GM23338 (cell line): Measurements from ENCODE around the gene ZNF660. TPM values are rescaled to one million over a fixed set of nuclear protein-coding genes. Genes with fewer than 3 reads are reported as not detected.
A peak's percentile ranks its signal among the peaks of the same experiment; 100 is the strongest.

Experiments used
- ATAC-seq: fragments of 200-7000 bp; cut with Tn5 transposase; 3 replicates; pipeline ENCODE4 v1.9.1; 2020
- DNase-seq: peaks from one replicate; pipeline ENCODE4 v3.0.0-alpha.2; 2015; ENCODE audit warnings: low spot score
- H2AFZ ChIP-seq: fragments of 200-600 bp; sonication (generic); 2 replicates; pipeline ENCODE4 v1.8.0; 2016; ENCODE audit warnings: antibody characterized with exemption, mild to moderate bottlenecking, moderate library complexity
- H3F3A ChIP-seq: fragments of 200-600 bp; sonication (generic); replicated peaks from 2 replicates; pipeline ENCODE4 v1.8.0; 2017; ENCODE audit warnings: antibody characterized with exemption, mixed run types, low read depth
- H3K27ac ChIP-seq: fragments of 200-600 bp; sonication (generic); 2 replicates; pipeline ENCODE4 v1.6.1; 2016; ENCODE audit warnings: low read depth
- H3K27me3 ChIP-seq: fragments of 200-600 bp; sonication (generic); 2 replicates; pipeline ENCODE4 v1.8.0; 2016; ENCODE audit warnings: mild to moderate bottlenecking, mixed run types, moderate library complexity; ENCODE audit not compliant: insufficient read depth
- H3K36me3 ChIP-seq: fragments of 200-600 bp; sonication (generic); 2 replicates; pipeline ENCODE4 v1.8.0; 2016; ENCODE audit warnings: mild to moderate bottlenecking; ENCODE audit not compliant: insufficient read depth
- H3K4me1 ChIP-seq: fragments of 200-600 bp; sonication (generic); 2 replicates; pipeline ENCODE4 v1.8.0; 2016; ENCODE audit warnings: mild to moderate bottlenecking, moderate library complexity; ENCODE audit not compliant: insufficient read depth
- H3K4me2 ChIP-seq: fragments of 200-600 bp; sonication (generic); 2 replicates; pipeline ENCODE4 v1.7.1; 2017; ENCODE audit warnings: mixed run types
- H3K4me3 ChIP-seq: fragments of 200-600 bp; sonication (generic); 2 replicates; pipeline ENCODE4 v1.6.1; 2016; ENCODE audit warnings: mixed run types
- H3K79me2 ChIP-seq: fragments of 200-600 bp; sonication (generic); replicated peaks from 2 replicates; pipeline ENCODE4 v1.8.0; 2017; ENCODE audit warnings: mild to moderate bottlenecking; ENCODE audit not compliant: insufficient read depth
- H3K9me2 ChIP-seq: fragments of 200-600 bp; sonication (generic); 2 replicates; pipeline ENCODE4 v1.8.0; 2017; ENCODE audit not compliant: insufficient read depth
- H4K20me1 ChIP-seq: fragments of 200-600 bp; sonication (generic); replicated peaks from 2 replicates; pipeline ENCODE4 v1.8.0; 2017; ENCODE audit warnings: mild to moderate bottlenecking; ENCODE audit not compliant: insufficient read depth
- H3K27ac Mint-ChIP-seq: 2 replicates; pipeline ENCODE4 v1.8.0; 2020; ENCODE audit warnings: inconsistent platforms, mild to moderate bottlenecking, moderate library complexity, mixed read lengths
- H3K27me3 Mint-ChIP-seq: 3 replicates; pipeline ENCODE4 v1.8.0; 2022; ENCODE audit warnings: low read depth, mild to moderate bottlenecking, moderate library complexity, mixed read lengths, inconsistent platforms; ENCODE audit not compliant: insufficient read depth, poor library complexity
- H3K36me3 Mint-ChIP-seq: 3 replicates; pipeline ENCODE4 v1.8.0; 2021; ENCODE audit warnings: low read depth, mild to moderate bottlenecking, inconsistent platforms, moderate library complexity, mixed read lengths
- H3K4me1 Mint-ChIP-seq: 3 replicates; pipeline ENCODE4 v1.8.0; 2020; ENCODE audit warnings: mild to moderate bottlenecking, inconsistent platforms, mixed read lengths
- H3K4me3 Mint-ChIP-seq: 3 replicates; pipeline ENCODE4 v1.8.0; 2021; ENCODE audit warnings: moderate library complexity, mild to moderate bottlenecking, inconsistent platforms, mixed read lengths
- H3K9me3 Mint-ChIP-seq: 3 replicates; pipeline ENCODE4 v1.8.0; 2020; ENCODE audit warnings: moderate library complexity, mild to moderate bottlenecking, inconsistent platforms, mixed read lengths
- EZH2 ChIP-seq: fragments of 200-600 bp; sonication (generic); IDR thresholded peaks from one replicate; pipeline ENCODE4 v1.8.0; 2017; ENCODE audit warnings: antibody characterized with exemption, mild to moderate bottlenecking, low read depth; ENCODE audit not compliant: unreplicated experiment
- EZH2phosphoT487 ChIP-seq: fragments of 200-600 bp; sonication (generic); IDR thresholded peaks from one replicate; pipeline ENCODE4 v1.8.1; 2018; ENCODE audit warnings: antibody characterized with exemption; ENCODE audit not compliant: unreplicated experiment
- JUNB ChIP-seq: IDR thresholded peaks from one replicate; pipeline ENCODE4 v1.6.1; 2016; ENCODE audit warnings: antibody characterized with exemption; ENCODE audit not compliant: unreplicated experiment
- NANOG ChIP-seq: IDR thresholded peaks from 2 replicates; pipeline ENCODE4 v1.6.1; 2016; ENCODE audit warnings: antibody characterized with exemption, borderline replicate concordance
- POLR2AphosphoS5 ChIP-seq: IDR thresholded peaks from 2 replicates; pipeline ENCODE4 v1.6.1; 2016; ENCODE audit warnings: antibody characterized with exemption, low read depth
- ZNF331 ChIP-seq: fragments of 250-450 bp; sonication (Bioruptor Pico); IDR thresholded peaks from 2 replicates; pipeline ENCODE4 v1.5.0; 2020; ENCODE audit warnings: low read depth, mild to moderate bottlenecking, moderate library complexity
- polyA plus RNA-seq: library from polyadenylated mRNA; unstranded; fragments of >200 nt; fragmentation: Nextera tagmentation; extraction: Ambion mirVana; gene quantifications from 2 replicates; pipeline ENCODE4 v1.2.1, GENCODE V29; 2016
- total RNA-seq: library from RNA; depleted of rRNA; stranded (reverse); fragments of >200 nt; shearing (Covaris generic); gene quantifications from 2 replicates; pipeline ENCODE4 v1.2.3, GENCODE V29; 2014
- TF ChIP-seq, protein P1 (sequence below), 2 experiments: fragments of 200-600 bp in 1 of 2; sonication (generic) in 1 of 2; conservative IDR thresholded peaks; 2 replicates each; pipeline versions ENCODE4 v1.5.1 to v1.6.1; 2016 to 2017; ENCODE audit warnings: antibody characterized with exemption in 2 of 2, low read depth in 2 of 2, mild to moderate bottlenecking in 2 of 2, moderate library complexity in 1 of 2
- TF ChIP-seq, protein P2 (sequence below): IDR thresholded peaks from one replicate; pipeline ENCODE4 v1.6.1; 2018; ENCODE audit warnings: antibody characterized with exemption; ENCODE audit not compliant: unreplicated experiment
- TF ChIP-seq, protein P3 (sequence below): IDR thresholded peaks from 2 replicates; pipeline ENCODE4 v1.6.1; 2016; ENCODE audit warnings: antibody characterized with exemption

Gene ZNF660
- total and polyA plus RNA-seq, 2 experiments from 2014 or later = 5.4 to 10.1 TPM

DNA sequence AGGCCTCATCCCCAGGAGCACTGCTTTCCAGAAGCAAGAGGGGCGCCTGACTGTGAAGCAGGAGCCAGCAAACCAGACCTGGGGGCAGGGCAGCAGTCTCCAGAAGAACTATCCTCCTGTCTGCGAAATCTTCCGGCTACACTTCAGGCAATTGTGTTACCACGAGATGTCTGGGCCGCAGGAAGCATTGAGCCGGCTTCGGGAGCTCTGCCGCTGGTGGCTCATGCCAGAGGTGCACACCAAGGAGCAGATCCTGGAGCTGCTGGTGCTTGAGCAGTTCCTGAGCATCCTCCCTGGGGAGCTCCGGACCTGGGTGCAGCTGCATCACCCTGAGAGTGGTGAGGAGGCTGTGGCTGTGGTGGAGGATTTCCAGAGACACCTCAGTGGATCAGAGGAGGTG lies 27.7 kb upstream of the ZNF660 start:
- H3K4me2 ChIP-seq = no peak overlapping the region
- Mint-ChIP-seq H3K27ac (no peak overlapping the region), H3K36me3 (peaks cover 59% of the 10 kb centered on the region), H3K4me1 (peaks cover 15% of the 10 kb centered on the region), H3K9me3 (peaks cover 26% of the 10 kb centered on the region), H3K4me3 (0 out of 3 replicates have a peak overlapping the region, but pooled peaks have one; percentile 21), H3K27me3 (peaks cover 6% of the 10 kb centered on the region)
- no peak for TF ChIP-seq EZH2
- H3K27ac ChIP-seq = no peak overlapping the region
- DNase-seq (no peak), ATAC-seq (no peak)
- peaks cover 12% of the 10 kb centered on the region for H3K9me2 ChIP-seq
- H3K79me2 ChIP-seq = peaks cover 15% of the 10 kb centered on the region
- H3F3A ChIP-seq = no peaks in the 10 kb centered on the region
- H3K27me3 ChIP-seq = peaks cover 16% of the 10 kb centered on the region; the same call in 1 of the 2 replicates
- no peak overlapping the region for H2AFZ ChIP-seq
- H3K4me1 ChIP-seq = peaks cover 11% of the 10 kb centered on the region; the same call in 1 of the 2 replicates
- no peaks in the 10 kb centered on the region for H4K20me1 ChIP-seq
- H3K4me3 ChIP-seq = no peak overlapping the region
- H3K36me3 ChIP-seq = peaks cover 31% of the 10 kb centered on the region

DNA sequence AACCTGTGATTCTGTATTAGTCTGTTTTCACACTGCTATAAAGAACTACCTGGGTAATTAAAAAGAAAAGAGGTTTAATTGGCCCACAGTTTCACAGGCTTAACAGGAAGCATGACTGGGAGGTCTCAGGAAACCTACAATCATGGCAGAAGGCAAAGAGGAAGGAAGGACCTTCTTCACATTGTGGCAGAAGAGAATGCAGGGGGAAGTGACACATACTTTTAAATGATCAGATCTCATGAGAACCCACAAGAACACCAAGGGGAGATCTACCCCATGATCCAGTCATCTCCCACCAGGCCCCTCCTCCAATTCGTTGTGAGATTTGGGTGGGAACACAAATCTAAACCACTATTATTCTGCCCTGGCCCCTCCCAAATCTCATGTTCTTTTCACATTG lies 23.7 kb upstream of the ZNF660 start:
- Mint-ChIP-seq H3K36me3 (peaks cover 94% of the 10 kb centered on the region), H3K4me1 (peaks cover 5% of the 10 kb centered on the region; the same call in 2 of the 3 replicates), H3K27me3 (peaks cover 9% of the 10 kb centered on the region), H3K27ac (no peak overlapping the region), H3K4me3 (no peak overlapping the region), H3K9me3 (peaks cover 35% of the 10 kb centered on the region)
- Histone ChIP-seq H3F3A (no peaks in the 10 kb centered on the region), H3K36me3 (peaks cover 49% of the 10 kb centered on the region), H2AFZ (no peak overlapping the region), H3K79me2 (peaks cover 12% of the 10 kb centered on the region), H3K27ac (no peak overlapping the region), H4K20me1 (peaks cover 4% of the 10 kb centered on the region; the same call in 1 of the 2 replicates), H3K9me2 (no peaks in the 10 kb centered on the region), H3K27me3 (no peaks in the 10 kb centered on the region), H3K4me3 (no peak overlapping the region), H3K4me2 (no peak overlapping the region), H3K4me1 (peaks cover 5% of the 10 kb centered on the region; the same call in 1 of the 2 replicates)
- TF ChIP-seq, protein P1, sequence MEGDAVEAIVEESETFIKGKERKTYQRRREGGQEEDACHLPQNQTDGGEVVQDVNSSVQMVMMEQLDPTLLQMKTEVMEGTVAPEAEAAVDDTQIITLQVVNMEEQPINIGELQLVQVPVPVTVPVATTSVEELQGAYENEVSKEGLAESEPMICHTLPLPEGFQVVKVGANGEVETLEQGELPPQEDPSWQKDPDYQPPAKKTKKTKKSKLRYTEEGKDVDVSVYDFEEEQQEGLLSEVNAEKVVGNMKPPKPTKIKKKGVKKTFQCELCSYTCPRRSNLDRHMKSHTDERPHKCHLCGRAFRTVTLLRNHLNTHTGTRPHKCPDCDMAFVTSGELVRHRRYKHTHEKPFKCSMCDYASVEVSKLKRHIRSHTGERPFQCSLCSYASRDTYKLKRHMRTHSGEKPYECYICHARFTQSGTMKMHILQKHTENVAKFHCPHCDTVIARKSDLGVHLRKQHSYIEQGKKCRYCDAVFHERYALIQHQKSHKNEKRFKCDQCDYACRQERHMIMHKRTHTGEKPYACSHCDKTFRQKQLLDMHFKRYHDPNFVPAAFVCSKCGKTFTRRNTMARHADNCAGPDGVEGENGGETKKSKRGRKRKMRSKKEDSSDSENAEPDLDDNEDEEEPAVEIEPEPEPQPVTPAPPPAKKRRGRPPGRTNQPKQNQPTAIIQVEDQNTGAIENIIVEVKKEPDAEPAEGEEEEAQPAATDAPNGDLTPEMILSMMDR (conservative IDR thresholded peaks at IDR 0.05; ENCODE audit: low read depth in 2 of 2) = no peak
- TF ChIP-seq POLR2AphosphoS5 = no peak
- TF ChIP-seq EZH2 = no peak
- no peak for TF ChIP-seq NANOG
- ATAC-seq = no peak
- no peak for DNase-seq

DNA sequence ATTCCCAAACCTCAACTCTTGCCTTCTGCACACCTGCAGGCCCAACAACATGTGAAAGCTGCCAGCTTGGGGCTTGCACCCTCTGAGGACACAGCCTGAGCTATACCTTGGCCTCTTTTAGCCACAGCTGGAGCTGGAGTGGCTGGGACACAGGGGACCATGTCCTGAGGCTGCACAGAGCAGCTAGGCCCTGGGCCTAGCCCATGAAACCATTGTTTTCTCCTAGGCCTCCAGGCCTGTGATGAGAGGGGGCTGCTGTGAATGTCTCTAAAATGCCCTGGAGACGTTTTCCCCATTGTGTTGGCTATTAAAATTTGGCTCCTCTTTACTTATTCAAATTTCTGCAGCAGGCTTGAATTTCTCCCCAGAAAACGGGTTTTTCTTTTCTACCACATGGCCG lies 22.6 kb upstream of the ZNF660 start:
- Mint-ChIP-seq H3K9me3 (peaks cover 35% of the 10 kb centered on the region), H3K27ac (no peak overlapping the region), H3K27me3 (peaks cover 11% of the 10 kb centered on the region), H3K36me3 (peaks cover 93% of the 10 kb centered on the region), H3K4me1 (no peaks in the 10 kb centered on the region), H3K4me3 (no peak overlapping the region)
- no peak overlapping the region for H3K27ac ChIP-seq
- H3K79me2 ChIP-seq = peaks cover 6% of the 10 kb centered on the region; the same call in 1 of the 2 replicates
- peaks cover 4% of the 10 kb centered on the region; the same call in 1 of the 2 replicates for H4K20me1 ChIP-seq
- no peaks in the 10 kb centered on the region for H3F3A ChIP-seq
- H3K9me2 ChIP-seq = no peaks in the 10 kb centered on the region
- DNase-seq (no peak), ATAC-seq (no peak)
- no peak overlapping the region for H2AFZ ChIP-seq
- no peak overlapping the region for H3K4me2 ChIP-seq
- H3K4me1 ChIP-seq = no peaks in the 10 kb centered on the region
- no peaks in the 10 kb centered on the region for H3K27me3 ChIP-seq
- no peak overlapping the region for H3K4me3 ChIP-seq
- H3K36me3 ChIP-seq = peaks cover 54% of the 10 kb centered on the region
- TF ChIP-seq NANOG (no peak), EZH2phosphoT487 (no peak), JUNB (no peak), ZNF331 (CRISPR knock-in tag) (no peak)
- TF ChIP-seq, protein P2, sequence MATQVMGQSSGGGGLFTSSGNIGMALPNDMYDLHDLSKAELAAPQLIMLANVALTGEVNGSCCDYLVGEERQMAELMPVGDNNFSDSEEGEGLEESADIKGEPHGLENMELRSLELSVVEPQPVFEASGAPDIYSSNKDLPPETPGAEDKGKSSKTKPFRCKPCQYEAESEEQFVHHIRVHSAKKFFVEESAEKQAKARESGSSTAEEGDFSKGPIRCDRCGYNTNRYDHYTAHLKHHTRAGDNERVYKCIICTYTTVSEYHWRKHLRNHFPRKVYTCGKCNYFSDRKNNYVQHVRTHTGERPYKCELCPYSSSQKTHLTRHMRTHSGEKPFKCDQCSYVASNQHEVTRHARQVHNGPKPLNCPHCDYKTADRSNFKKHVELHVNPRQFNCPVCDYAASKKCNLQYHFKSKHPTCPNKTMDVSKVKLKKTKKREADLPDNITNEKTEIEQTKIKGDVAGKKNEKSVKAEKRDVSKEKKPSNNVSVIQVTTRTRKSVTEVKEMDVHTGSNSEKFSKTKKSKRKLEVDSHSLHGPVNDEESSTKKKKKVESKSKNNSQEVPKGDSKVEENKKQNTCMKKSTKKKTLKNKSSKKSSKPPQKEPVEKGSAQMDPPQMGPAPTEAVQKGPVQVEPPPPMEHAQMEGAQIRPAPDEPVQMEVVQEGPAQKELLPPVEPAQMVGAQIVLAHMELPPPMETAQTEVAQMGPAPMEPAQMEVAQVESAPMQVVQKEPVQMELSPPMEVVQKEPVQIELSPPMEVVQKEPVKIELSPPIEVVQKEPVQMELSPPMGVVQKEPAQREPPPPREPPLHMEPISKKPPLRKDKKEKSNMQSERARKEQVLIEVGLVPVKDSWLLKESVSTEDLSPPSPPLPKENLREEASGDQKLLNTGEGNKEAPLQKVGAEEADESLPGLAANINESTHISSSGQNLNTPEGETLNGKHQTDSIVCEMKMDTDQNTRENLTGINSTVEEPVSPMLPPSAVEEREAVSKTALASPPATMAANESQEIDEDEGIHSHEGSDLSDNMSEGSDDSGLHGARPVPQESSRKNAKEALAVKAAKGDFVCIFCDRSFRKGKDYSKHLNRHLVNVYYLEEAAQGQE = no peak
- TF ChIP-seq, protein P3, sequence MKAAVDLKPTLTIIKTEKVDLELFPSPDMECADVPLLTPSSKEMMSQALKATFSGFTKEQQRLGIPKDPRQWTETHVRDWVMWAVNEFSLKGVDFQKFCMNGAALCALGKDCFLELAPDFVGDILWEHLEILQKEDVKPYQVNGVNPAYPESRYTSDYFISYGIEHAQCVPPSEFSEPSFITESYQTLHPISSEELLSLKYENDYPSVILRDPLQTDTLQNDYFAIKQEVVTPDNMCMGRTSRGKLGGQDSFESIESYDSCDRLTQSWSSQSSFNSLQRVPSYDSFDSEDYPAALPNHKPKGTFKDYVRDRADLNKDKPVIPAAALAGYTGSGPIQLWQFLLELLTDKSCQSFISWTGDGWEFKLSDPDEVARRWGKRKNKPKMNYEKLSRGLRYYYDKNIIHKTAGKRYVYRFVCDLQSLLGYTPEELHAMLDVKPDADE = no peak
- TF ChIP-seq, protein P1 (conservative IDR thresholded peaks at IDR 0.05; ENCODE audit: low read depth in 2 of 2) = no peak
